PFSK-1 (cell line): Measurements from ENCODE around the gene DEPDC1B.

Experiments
- FOXP2 ChIP-seq: optimal IDR thresholded peaks from 2 replicates; pipeline ENCODE3; 2011; ENCODE audit warnings: borderline replicate concordance, control low read depth, inconsistent platforms; ENCODE audit not compliant: insufficient read depth; ENCODE audit errors: extremely low read length, extremely low read depth
- POLR2AphosphoS5 ChIP-seq: IDR thresholded peaks from 2 replicates; pipeline ENCODE4 v1.6.1; 2012; ENCODE audit warnings: low read depth, mild to moderate bottlenecking, control low read depth, low read length, moderate library complexity
- SIN3A ChIP-seq: IDR thresholded peaks from 2 replicates; pipeline ENCODE4 v1.6.1; 2012; ENCODE audit warnings: mild to moderate bottlenecking, low read length, moderate library complexity, borderline replicate concordance; ENCODE audit not compliant: insufficient read depth
- TAF1 ChIP-seq: IDR thresholded peaks from 2 replicates; pipeline ENCODE4 v1.6.1; 2012; ENCODE audit warnings: low read length, control low read depth, borderline replicate concordance; ENCODE audit not compliant: insufficient read depth
- TF ChIP-seq, protein P1 (sequence below), 2 experiments: IDR thresholded peaks; 2 replicates each; pipeline versions ENCODE4 v1.6.1 to v1.8.0; 2011 to 2012; ENCODE audit warnings: low read depth in 2 of 2, low read length in 2 of 2, control low read depth in 1 of 2, inconsistent platforms in 1 of 2, mild to moderate bottlenecking in 1 of 2, moderate library complexity in 1 of 2; ENCODE audit not compliant: insufficient read depth in 1 of 2

DEPDC1B gene

GRCh38 chr5:60590172-60590571, 109.8 kb downstream of the DEPDC1B start:
- TF ChIP-seq POLR2AphosphoS5 (no peak), TAF1 (no peak), FOXP2 (no peak), SIN3A (no peak)
- TF ChIP-seq, protein P1, sequence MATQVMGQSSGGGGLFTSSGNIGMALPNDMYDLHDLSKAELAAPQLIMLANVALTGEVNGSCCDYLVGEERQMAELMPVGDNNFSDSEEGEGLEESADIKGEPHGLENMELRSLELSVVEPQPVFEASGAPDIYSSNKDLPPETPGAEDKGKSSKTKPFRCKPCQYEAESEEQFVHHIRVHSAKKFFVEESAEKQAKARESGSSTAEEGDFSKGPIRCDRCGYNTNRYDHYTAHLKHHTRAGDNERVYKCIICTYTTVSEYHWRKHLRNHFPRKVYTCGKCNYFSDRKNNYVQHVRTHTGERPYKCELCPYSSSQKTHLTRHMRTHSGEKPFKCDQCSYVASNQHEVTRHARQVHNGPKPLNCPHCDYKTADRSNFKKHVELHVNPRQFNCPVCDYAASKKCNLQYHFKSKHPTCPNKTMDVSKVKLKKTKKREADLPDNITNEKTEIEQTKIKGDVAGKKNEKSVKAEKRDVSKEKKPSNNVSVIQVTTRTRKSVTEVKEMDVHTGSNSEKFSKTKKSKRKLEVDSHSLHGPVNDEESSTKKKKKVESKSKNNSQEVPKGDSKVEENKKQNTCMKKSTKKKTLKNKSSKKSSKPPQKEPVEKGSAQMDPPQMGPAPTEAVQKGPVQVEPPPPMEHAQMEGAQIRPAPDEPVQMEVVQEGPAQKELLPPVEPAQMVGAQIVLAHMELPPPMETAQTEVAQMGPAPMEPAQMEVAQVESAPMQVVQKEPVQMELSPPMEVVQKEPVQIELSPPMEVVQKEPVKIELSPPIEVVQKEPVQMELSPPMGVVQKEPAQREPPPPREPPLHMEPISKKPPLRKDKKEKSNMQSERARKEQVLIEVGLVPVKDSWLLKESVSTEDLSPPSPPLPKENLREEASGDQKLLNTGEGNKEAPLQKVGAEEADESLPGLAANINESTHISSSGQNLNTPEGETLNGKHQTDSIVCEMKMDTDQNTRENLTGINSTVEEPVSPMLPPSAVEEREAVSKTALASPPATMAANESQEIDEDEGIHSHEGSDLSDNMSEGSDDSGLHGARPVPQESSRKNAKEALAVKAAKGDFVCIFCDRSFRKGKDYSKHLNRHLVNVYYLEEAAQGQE (IDR thresholded peaks at IDR 0.05; ENCODE audit: insufficient read depth in 1 of 2, low read depth in 2 of 2, low read length in 2 of 2) = no peak

DNA sequence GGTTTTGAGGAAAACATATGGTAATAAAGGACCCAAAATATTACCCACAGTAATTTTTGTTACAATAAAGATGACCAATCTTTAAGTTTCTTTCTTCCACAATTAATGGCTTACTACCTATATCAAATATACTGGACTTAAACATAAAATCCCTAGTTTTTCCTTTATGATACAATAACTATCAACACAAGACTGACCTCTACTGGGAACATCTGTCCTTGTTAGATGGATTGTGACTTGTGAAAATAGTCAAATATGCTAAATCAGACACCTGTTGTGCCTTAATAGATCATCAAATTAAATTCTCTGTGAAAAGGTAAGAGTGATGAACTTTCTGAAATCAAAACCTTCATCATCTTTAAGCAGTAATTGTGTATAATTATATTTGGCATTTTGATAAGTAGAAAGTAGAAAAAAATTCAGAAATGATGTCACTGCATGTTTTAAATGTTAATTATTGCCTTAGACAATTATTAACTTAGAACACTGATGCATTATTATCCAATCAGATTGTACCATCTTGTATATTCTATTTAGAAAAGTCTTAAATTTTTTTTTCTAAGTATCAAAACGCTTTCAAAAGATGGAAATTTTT, 113.6 kb downstream of the DEPDC1B start:
- TF ChIP-seq, protein P1 (IDR thresholded peaks at IDR 0.05; ENCODE audit: insufficient read depth in 1 of 2, low read depth in 2 of 2, low read length in 2 of 2) = no peak
- no peak for TF ChIP-seq SIN3A
- no peak for TF ChIP-seq TAF1
- TF ChIP-seq POLR2AphosphoS5 = no peak
- TF ChIP-seq FOXP2 = no peak

DNA sequence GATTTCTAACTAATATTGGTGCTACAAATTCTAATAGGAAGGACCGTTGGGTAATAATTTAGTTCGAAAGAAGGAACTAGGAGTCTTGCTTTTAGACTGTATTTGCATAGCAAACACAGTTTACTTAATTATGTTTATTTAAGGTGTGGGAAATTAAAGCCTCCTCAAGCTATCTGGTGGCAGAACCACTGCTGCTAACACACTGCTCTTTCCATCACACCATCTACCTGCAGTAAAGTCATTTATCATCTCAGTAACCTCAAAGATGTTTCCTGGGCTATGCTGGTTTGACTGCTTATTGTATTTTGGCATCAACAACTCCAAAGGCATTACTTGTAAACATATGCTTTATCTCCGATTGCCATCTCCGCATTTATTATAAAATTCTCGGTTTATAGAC, 114.3 kb downstream of the DEPDC1B start:
- TF ChIP-seq TAF1 (no peak), FOXP2 (no peak), POLR2AphosphoS5 (no peak), SIN3A (no peak)
- TF ChIP-seq, protein P1 (IDR thresholded peaks at IDR 0.05; ENCODE audit: insufficient read depth in 1 of 2, low read depth in 2 of 2, low read length in 2 of 2) = no peak

DNA sequence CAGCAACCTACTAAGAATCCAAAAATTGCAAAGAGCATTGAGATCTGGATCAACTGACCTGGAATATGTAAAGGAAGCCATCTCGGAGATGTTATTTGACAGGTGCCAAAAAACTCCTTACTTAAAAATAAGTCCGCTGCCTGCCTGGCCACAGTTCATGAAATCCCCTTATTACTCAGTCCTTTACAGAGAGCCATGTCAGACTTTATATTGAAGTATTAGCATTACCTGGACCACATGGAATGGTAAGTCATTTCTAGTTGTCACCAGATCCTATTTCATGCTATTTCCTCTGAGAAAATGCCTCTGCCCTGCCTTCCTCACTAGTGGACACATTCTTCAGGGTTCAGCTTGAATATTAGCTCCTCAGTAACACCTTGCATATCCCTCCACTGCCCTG, 115.7 kb downstream of the DEPDC1B start:
- TF ChIP-seq FOXP2 (no peak), POLR2AphosphoS5 (no peak), TAF1 (no peak), SIN3A (no peak)
- TF ChIP-seq, protein P1 (IDR thresholded peaks at IDR 0.05; ENCODE audit: insufficient read depth in 1 of 2, low read depth in 2 of 2, low read length in 2 of 2) = no peak

DNA sequence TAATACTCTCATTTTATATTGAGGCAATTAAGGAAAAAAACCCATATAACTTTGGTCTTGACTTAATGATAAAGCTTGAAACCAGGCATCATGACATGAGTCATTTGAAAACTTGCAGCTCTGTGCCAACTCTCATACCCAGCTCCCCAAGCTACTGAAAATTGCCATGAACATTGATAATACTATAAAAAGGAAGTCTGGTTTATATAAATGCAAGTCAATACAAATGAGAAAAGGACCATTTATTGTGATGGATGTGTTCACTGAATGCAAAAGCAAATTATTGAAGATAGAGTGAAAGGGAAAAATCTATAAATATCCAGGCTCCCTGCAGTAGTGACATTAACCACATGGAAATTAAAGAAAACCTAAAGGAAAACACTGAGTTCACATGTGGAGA, 116.3 kb downstream of the DEPDC1B start:
- TF ChIP-seq POLR2AphosphoS5 (no peak), TAF1 (no peak), FOXP2 (no peak), SIN3A (no peak)
- TF ChIP-seq, protein P1 (IDR thresholded peaks at IDR 0.05; ENCODE audit: insufficient read depth in 1 of 2, low read depth in 2 of 2, low read length in 2 of 2) = no peak
